Measurements from ENCODE around the gene HCN4.

HCN4 gene

DNA sequence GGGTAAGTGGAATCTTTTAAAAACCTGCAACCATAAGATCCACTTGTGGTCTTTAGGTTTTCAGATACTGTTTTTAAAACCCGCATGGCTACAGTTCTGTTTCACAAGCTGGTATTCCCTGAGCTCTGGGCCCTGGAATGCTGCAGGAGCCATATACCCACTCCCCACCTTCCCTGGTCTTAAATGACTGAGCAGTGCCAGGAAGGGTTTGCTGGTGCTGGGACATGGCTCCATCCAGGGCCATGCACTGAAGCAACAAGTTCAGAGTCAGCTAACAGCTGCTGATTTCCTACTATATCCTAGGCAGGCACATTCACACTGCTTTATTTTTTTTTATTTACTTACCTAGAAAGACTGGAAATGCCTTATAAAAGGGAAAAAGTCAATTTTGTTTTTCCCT, 77.3 kb downstream of the HCN4 start:
- H3K56ac ChIP-seq (ENCODE audit: low read length): no peak overlapping the region
- no peak overlapping the region for H3K27ac ChIP-seq (ENCODE audit: low read depth, low read length)
- no peak overlapping the region for H3K23ac ChIP-seq (ENCODE audit: low read length)
- H3K27me3 ChIP-seq (ENCODE audit: insufficient read depth, low read length, poor library complexity): no peaks in the 10 kb centered on the region
- no peak overlapping the region for H2BK120ac ChIP-seq (ENCODE audit: low read depth, low read length)
- H2BK5ac ChIP-seq (ENCODE audit: low read length): no peak overlapping the region
- no peaks in the 10 kb centered on the region for H3K79me2 ChIP-seq (ENCODE audit: control insufficient read depth, insufficient read depth, low read length)
- no CpG with 5 or more reads among the region's 1 CpG for WGBS (ENCODE audit: extremely low coverage, insufficient coverage, low lambda C conversion rate)
- H4K5ac ChIP-seq (ENCODE audit: low read length): no peak overlapping the region
- H2AK5ac ChIP-seq (ENCODE audit: low read length): no peak overlapping the region
- no peaks in the 10 kb centered on the region for H3K4me1 ChIP-seq (ENCODE audit: control insufficient read depth, low read depth, low read length)
- H3K18ac ChIP-seq (ENCODE audit: low read length): no peak overlapping the region
- H4K8ac ChIP-seq (ENCODE audit: low read depth, low read length): no peak overlapping the region
- no peak overlapping the region for H3K9ac ChIP-seq (ENCODE audit: low read length)
- H3K4me3 ChIP-seq (ENCODE audit: low read length): no peak overlapping the region
- H3K36me3 ChIP-seq (ENCODE audit: control insufficient read depth, insufficient read depth, low read length): no peaks in the 10 kb centered on the region
- no peak overlapping the region for H3K4me2 ChIP-seq (ENCODE audit: low read length)
- H3K4ac ChIP-seq (ENCODE audit: low read depth, low read length): no peak overlapping the region
- H2BK15ac ChIP-seq (replicated peaks; ENCODE audit: low read depth): no peak overlapping the region
- no peak for DNase-seq
- H3K79me1 ChIP-seq (ENCODE audit: low read length): no peaks in the 10 kb centered on the region

DNA sequence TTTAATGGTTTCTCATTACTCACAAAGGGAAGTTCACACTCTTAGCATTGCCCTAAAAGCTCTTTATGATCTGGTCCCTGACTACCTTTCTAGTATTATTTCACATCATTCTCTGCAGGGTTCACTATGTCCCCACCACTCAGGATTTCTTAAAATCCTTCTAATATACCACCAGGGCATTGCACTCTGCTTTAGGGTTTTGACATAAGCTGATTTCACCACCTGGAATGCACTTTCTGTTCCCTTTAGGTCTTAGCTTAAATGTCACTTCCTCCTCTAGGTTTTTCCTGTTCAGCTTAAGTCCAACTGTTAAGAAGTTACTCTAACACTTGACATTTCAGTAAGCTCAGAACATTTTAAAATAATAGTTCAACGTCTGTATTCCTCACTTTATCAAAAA, 81.7 kb downstream of the HCN4 start:
- Histone ChIP-seq H3K18ac (ENCODE audit: low read length) (no peak overlapping the region), H3K36me3 (ENCODE audit: control insufficient read depth, insufficient read depth, low read length) (no peaks in the 10 kb centered on the region), H3K4ac (ENCODE audit: low read depth, low read length) (no peak overlapping the region), H3K23ac (ENCODE audit: low read length) (no peak overlapping the region), H4K8ac (ENCODE audit: low read depth, low read length) (no peak overlapping the region), H3K4me3 (ENCODE audit: low read length) (no peak overlapping the region), H2BK120ac (ENCODE audit: low read depth, low read length) (no peak overlapping the region), H3K9ac (ENCODE audit: low read length) (no peak overlapping the region), H2AK5ac (ENCODE audit: low read length) (no peak overlapping the region), H3K4me1 (ENCODE audit: control insufficient read depth, low read depth, low read length) (no peaks in the 10 kb centered on the region), H4K5ac (ENCODE audit: low read length) (no peak overlapping the region), H3K27ac (ENCODE audit: low read depth, low read length) (no peak overlapping the region), H3K56ac (ENCODE audit: low read length) (no peak overlapping the region), H3K79me2 (ENCODE audit: control insufficient read depth, insufficient read depth, low read length) (no peaks in the 10 kb centered on the region), H2BK5ac (ENCODE audit: low read length) (no peak overlapping the region), H3K79me1 (ENCODE audit: low read length) (no peaks in the 10 kb centered on the region), H2BK15ac (replicated peaks; ENCODE audit: low read depth) (no peak overlapping the region), H3K4me2 (ENCODE audit: low read length) (no peak overlapping the region), H3K27me3 (ENCODE audit: insufficient read depth, low read length, poor library complexity) (no peaks in the 10 kb centered on the region)
- DNase-seq: no peak
- WGBS (ENCODE audit: extremely low coverage, insufficient coverage, low lambda C conversion rate): no CpG with 5 or more reads among the region's 1 CpG

DNA sequence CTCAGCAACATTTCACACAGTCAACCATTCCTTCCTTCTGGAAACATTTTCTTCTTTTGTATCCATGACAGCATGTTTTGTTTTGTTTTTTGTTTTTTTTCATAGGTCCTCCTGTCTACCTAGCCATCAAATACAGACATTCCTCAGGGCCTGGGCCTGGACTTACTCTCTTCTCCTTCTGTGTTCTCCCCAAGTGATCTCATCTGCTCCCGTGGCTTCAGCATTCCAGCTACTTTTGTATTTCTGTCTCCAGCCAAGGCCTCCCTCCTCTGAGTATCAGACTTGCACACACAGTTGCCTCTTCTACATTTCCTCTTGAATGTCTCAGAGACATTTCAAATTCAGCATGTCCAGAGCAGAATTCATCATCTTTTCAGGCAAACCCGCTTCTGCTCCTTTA, 82.4 kb downstream of the HCN4 start:
- Histone ChIP-seq H3K23ac (ENCODE audit: low read length) (no peak overlapping the region), H3K27ac (ENCODE audit: low read depth, low read length) (no peak overlapping the region), H3K9ac (ENCODE audit: low read length) (no peak overlapping the region), H3K79me1 (ENCODE audit: low read length) (no peaks in the 10 kb centered on the region), H3K4ac (ENCODE audit: low read depth, low read length) (no peak overlapping the region), H2BK15ac (replicated peaks; ENCODE audit: low read depth) (no peak overlapping the region), H2AK5ac (ENCODE audit: low read length) (no peak overlapping the region), H2BK5ac (ENCODE audit: low read length) (no peak overlapping the region), H3K27me3 (ENCODE audit: insufficient read depth, low read length, poor library complexity) (no peaks in the 10 kb centered on the region), H4K8ac (ENCODE audit: low read depth, low read length) (no peak overlapping the region), H2BK120ac (ENCODE audit: low read depth, low read length) (no peak overlapping the region), H3K36me3 (ENCODE audit: control insufficient read depth, insufficient read depth, low read length) (no peaks in the 10 kb centered on the region), H4K5ac (ENCODE audit: low read length) (no peak overlapping the region), H3K4me2 (ENCODE audit: low read length) (no peak overlapping the region), H3K18ac (ENCODE audit: low read length) (no peak overlapping the region), H3K79me2 (ENCODE audit: control insufficient read depth, insufficient read depth, low read length) (no peaks in the 10 kb centered on the region), H3K4me1 (ENCODE audit: control insufficient read depth, low read depth, low read length) (no peaks in the 10 kb centered on the region), H3K4me3 (ENCODE audit: low read length) (no peak overlapping the region), H3K56ac (ENCODE audit: low read length) (no peak overlapping the region)
- no peak for DNase-seq
- no CpG with 5 or more reads among the region's 2 CpGs for WGBS (ENCODE audit: extremely low coverage, insufficient coverage, low lambda C conversion rate)

DNA sequence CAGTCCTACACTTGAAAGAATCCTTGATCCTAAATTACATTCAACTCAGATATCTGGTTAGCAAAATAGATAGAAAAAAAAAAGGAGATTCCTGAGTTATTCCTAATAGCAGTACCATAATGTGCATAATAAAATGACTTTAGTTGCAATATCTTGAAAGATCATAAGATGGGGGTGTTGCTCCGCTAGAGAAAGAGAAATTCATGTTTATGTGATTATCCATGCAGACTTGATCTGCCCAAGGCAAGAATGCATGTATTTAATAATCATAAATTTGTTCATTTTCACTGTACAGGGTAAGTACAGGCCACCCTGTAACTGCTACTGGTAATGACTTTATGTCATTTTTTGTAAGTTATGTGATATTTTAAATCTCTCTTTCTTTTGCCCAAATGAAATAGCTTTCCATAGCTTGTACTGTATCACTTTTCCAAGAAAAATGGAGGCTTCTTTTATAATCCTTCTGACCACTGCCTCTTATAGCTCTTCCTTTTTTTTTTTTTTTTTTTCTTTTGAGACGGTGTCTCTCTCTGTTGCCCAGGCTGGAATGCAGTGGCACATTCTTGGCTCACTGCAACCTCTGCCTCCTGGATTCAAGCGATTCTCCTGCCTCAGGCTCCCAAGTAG, 84.6 kb downstream of the HCN4 start:
- no peaks in the 10 kb centered on the region for H3K79me2 ChIP-seq (ENCODE audit: control insufficient read depth, insufficient read depth, low read length)
- no peak overlapping the region for H3K27ac ChIP-seq (ENCODE audit: low read depth, low read length)
- no peak overlapping the region for H3K9ac ChIP-seq (ENCODE audit: low read length)
- no peak overlapping the region for H3K4me3 ChIP-seq (ENCODE audit: low read length)
- no peak overlapping the region for H2AK5ac ChIP-seq (ENCODE audit: low read length)
- H3K56ac ChIP-seq (ENCODE audit: low read length): no peak overlapping the region
- no peak overlapping the region for H3K4me2 ChIP-seq (ENCODE audit: low read length)
- H3K36me3 ChIP-seq (ENCODE audit: control insufficient read depth, insufficient read depth, low read length): no peaks in the 10 kb centered on the region
- H3K27me3 ChIP-seq (ENCODE audit: insufficient read depth, low read length, poor library complexity): no peaks in the 10 kb centered on the region
- no peak for DNase-seq
- no peak overlapping the region for H4K8ac ChIP-seq (ENCODE audit: low read depth, low read length)
- no peak overlapping the region for H4K5ac ChIP-seq (ENCODE audit: low read length)
- no peak overlapping the region for H3K18ac ChIP-seq (ENCODE audit: low read length)
- H3K23ac ChIP-seq (ENCODE audit: low read length): no peak overlapping the region
- no peak overlapping the region for H2BK15ac ChIP-seq (replicated peaks; ENCODE audit: low read depth)
- no peak overlapping the region for H3K4ac ChIP-seq (ENCODE audit: low read depth, low read length)
- no peaks in the 10 kb centered on the region for H3K4me1 ChIP-seq (ENCODE audit: control insufficient read depth, low read depth, low read length)
- H3K79me1 ChIP-seq (ENCODE audit: low read length): no peaks in the 10 kb centered on the region
- no peak overlapping the region for H2BK5ac ChIP-seq (ENCODE audit: low read length)
- no peak overlapping the region for H2BK120ac ChIP-seq (ENCODE audit: low read depth, low read length)
- WGBS (ENCODE audit: extremely low coverage, insufficient coverage, low lambda C conversion rate): no CpG with 5 or more reads among the region's 3 CpGs

DNA sequence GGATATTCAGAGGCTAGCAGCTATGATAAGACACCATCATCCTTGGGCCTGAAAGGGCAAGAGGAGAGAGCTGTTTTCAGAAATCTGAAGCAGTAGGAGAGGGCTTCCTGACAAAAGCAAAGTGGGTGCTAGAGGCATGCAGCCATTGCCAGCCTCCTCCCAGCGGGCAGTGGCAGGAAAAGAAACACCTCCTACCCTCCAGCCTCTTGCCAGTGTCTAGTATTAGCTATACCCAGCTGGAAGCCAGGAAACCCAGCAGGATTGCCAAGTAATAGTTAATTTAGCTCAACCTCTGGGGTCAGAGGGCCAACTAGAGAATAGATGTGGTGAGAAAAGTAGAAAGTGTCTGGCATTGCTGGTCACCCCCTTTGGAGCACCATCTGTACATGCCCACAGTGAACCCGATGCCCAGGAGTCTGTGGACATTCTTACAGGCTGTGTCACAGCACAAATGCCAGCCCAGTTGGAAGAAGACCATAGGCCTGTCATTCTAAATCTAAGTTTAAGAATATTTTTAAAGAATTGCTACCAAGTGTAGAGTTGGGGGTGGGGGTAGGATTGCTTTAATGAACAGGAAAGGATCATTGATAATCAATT, 85.3 kb downstream of the HCN4 start:
- Histone ChIP-seq H2BK5ac (ENCODE audit: low read length) (no peak overlapping the region), H3K9ac (ENCODE audit: low read length) (no peak overlapping the region), H3K79me2 (ENCODE audit: control insufficient read depth, insufficient read depth, low read length) (no peaks in the 10 kb centered on the region), H2BK15ac (replicated peaks; ENCODE audit: low read depth) (no peak overlapping the region), H3K4me1 (ENCODE audit: control insufficient read depth, low read depth, low read length) (no peaks in the 10 kb centered on the region), H3K4ac (ENCODE audit: low read depth, low read length) (no peak overlapping the region), H3K23ac (ENCODE audit: low read length) (no peak overlapping the region), H3K56ac (ENCODE audit: low read length) (no peak overlapping the region), H2BK120ac (ENCODE audit: low read depth, low read length) (no peak overlapping the region), H4K5ac (ENCODE audit: low read length) (no peak overlapping the region), H3K27ac (ENCODE audit: low read depth, low read length) (no peak overlapping the region), H3K4me3 (ENCODE audit: low read length) (no peak overlapping the region), H4K8ac (ENCODE audit: low read depth, low read length) (no peak overlapping the region), H3K18ac (ENCODE audit: low read length) (no peak overlapping the region), H3K4me2 (ENCODE audit: low read length) (no peak overlapping the region), H3K36me3 (ENCODE audit: control insufficient read depth, insufficient read depth, low read length) (no peaks in the 10 kb centered on the region), H2AK5ac (ENCODE audit: low read length) (no peak overlapping the region), H3K79me1 (ENCODE audit: low read length) (no peaks in the 10 kb centered on the region), H3K27me3 (ENCODE audit: insufficient read depth, low read length, poor library complexity) (no peaks in the 10 kb centered on the region)
- DNase-seq: no peak
- WGBS (ENCODE audit: extremely low coverage, insufficient coverage, low lambda C conversion rate): no CpG with 5 or more reads among the region's 2 CpGs

All from mesendoderm (in vitro differentiated cells).